Activated CD4-positive, alpha-beta T cell treated with anti-CD3 and anti-CD28 coated beads for 48 hours (primary cell): Measurements from ENCODE around the gene MAN1C1.

Source experiments
- DNase-seq: peaks from one replicate; pipeline ENCODE4 v3.0.0-alpha.2; 2020

Gene MAN1C1

DNA sequence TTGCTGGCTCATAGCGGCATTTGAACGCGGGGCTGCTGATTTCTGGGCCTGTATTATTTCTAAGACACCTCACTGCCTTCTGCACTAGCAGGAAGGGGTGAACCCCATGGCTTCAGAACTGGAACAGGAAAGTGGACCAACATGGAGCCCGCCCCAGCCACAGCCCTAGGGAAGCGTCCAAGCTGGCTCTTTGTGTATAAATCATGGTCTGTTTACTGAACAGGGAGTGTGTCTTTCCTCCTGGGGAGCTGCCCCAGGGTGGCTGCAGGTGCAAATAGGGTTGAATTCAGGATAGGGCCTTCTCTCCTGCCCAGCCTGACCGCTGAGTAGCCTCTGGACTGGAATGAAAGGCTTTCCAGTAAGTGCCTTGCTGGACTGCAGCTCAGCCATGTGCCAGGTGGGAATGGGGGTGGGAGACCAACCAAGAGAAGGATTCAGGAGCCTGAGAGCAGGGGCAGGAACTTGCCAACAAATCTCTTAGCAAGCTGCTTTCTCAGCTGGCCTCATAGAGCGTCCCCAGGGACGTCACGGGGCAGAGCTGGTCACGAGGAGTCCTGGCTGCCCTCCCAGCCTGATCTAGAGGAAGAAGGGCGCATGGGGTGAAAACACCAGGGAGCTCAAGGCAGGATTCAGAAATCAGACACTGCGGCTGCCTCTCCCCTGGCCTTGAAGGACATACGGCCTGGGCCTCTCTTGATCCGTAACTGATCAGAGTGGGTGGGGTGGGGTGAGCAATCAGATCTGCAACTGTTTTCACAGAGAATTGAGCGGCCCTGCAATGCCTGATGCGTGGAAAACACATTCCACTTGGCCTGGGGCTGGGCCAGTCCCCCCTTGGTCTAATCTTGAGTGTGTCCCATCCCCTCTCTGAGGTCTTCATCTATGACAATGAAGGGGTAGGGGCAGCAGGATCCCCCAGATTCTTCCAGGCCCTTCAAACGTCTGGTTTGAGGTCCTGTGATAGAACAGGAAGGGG lies 126.9 kb downstream of the MAN1C1 start:
- DNase-seq: no peak

DNA sequence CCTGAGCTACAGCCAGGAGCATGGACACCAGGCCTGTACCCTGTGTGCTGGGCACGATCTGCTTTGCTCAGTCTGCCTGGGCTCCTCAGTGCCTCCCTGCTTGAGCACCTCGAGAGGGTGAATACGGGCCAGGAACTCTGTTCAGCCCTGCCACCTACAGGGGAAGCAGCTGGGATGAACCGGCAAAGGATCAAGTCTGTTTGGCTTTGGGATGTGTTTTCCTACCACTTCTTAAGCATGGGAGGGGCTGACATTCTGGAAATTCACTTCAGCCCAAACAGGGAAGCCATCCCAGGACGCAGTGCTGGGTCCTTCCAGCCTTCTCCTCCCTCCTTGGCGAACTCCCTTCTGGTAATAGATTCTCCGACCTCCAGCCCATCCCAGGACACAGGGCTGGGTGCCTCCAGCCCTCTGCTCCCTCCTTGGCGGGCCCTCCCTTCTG lies 127.6 kb downstream of the MAN1C1 start:
- no peak for DNase-seq

DNA sequence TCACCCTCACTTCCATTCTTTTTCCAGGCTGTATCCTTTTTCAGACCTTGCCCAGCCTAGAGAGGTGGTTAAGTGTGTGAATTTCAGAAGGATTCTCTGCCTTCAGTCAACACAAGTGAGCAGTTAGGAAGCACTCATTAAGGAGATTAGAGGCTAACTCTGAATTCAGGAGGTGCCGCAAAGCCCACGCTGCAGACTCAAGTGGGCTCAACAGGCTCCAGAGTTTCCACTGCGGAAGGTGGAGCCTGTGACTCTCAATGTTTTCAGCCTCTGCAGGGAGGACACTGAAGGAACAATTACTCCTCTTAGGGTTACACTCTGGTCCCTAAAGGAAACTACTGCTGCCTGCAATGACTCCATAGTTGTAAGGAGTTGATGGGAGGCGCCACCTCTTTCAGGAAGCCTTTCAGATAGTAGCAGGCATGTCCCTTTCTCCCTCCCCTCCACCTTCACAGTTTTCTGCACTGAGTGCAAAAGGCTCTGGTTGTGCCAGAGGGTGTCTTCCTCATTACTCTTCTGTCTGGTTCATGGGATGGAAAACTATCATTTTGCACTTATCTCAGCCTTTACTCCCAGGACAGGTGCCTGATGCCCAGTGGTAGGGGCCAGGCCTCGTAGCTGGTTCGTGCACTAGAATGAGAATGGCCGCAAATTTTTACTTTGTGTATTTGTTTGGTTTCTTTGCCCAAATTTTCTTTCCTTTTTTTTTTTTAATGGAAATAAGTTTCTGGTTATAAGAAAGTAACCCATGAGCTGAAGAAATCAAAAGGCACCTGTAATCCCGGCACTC lies 128.2 kb downstream of the MAN1C1 start:
- DNase-seq: no peak

DNA sequence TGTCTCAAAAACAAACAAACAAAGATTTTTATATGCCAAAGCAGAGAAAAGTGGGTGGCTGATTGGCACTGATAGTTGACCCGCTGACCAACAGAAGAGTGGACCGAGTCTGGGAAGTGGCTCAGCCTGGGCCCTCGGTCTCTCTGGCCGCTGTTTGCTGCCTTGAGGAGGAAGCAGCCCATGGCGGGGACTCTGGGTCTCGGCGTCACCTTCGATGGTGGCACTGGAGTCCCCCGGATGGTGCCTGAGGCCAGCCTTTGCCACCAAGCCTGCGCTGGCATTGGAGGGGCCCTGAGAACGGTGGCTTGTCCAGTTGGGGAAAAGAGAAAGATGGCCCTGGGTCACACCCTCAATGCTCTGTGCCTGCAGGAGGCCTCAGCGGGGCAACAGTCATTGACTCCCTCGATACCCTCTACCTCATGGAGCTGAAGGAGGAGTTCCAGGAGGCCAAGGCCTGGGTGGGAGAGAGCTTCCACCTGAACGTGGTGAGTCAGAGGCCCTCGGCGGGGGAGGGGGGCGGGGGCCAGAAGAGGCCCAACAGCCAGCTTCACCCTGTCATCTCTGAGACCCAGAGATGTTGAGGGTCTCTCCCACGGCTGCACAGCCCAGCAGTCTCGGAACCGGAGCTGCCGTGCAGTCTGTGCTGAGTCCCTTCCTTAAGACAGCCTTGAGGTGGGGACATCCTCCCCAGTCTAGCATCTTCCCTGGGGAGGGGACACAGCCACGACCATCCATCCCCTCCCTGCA lies 129.9 kb downstream of the MAN1C1 start:
- DNase-seq: no peak

DNA sequence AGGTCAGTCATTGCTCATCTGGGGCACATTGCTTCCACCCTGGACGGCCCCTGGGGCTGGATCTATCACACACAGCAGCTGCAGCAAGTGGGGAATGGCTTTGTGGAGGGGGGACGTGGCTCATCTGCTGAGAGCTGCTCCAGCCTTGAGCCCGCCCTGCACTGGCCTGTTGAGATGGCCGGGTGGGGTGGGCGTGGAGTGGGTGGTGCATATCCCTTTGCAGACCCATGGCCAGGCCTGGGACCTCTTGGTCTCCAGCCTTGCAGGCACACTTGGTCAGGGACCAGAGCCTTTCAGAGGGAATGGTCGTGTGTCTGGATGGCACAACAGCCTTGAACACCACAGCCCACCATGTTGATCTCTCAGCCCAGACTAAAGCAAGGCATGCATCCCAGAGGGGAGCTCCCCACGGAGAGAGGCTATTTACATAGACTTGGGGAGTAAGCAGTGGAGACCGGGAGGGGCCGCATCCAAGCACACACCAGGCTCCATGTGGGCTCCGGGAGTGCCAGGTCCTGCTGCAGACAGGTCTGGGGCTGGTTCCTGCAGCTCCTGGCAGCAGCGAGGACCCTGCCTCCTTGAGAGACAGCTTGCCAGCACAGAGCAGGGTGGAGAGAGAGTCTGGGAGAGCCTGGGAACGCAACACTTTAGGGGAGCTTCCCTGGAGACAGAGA lies 130.6 kb downstream of the MAN1C1 start:
- no peak for DNase-seq

DNA sequence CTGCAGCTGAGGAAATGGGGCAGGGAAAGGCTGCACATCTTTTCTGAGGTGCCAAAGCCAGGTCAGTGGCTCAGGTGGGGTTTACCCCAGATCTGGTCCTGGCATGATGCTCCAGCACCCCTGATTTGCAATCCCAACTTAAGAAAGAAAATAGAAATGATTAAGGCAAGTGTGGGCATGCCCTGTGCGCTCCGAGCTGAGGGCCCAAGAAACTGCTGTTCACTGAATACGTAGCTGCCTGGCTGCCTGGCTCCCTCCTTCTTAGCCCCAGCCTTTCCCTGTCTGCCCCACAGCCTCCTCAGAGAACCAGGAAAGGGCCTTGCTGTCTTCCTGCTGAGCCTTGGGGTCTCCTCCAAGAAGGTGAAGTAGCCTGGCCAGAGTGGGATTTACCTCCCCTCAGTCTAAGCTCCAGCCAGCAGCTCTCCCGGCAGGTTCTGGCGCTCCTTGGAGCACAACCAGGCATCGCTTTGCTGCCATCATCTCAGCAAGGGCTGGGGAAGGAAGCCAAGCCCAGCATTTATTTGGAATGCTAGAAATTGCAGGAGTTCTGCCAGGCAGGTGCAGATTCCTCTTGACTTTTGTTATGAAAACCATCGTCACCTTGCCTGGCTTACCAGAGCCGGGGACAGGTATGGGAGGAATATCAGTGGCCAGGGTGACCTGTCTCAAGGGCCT lies 132.1 kb downstream of the MAN1C1 start:
- DNase-seq: no peak

DNA sequence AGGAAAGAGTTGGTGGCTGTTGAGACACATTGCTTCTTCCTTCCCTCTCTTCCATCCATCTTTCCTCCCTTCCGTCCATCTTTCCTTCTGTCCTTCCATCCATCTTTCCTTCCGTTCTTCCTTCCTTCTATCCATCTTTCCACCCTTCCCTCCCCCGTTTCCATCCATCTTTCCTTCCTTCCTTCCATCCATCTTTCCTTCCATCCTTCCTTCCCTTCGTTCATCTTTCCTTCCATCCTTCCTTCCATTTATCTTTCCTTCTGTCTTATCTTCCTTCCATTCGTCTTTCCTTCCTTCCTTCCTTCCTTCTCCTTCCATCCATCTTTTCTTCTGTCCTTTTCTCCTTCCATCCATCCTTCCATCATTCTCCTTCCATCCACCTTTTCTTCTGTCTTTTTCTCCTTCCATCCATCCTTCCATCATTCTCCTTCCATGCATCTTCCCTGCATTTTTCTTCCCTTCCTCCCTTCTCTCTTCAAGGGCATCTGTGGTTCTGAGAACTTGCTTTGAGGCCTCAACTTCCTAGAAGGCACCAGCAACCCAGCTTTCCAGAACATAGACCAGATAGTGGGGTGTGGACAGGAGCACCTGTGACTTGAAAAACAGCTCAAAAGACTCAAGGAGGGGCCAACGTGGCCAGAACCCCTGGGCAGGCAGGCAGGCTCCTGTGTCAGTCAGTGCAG lies 134.5 kb downstream of the MAN1C1 start:
- DNase-seq: no peak

DNA sequence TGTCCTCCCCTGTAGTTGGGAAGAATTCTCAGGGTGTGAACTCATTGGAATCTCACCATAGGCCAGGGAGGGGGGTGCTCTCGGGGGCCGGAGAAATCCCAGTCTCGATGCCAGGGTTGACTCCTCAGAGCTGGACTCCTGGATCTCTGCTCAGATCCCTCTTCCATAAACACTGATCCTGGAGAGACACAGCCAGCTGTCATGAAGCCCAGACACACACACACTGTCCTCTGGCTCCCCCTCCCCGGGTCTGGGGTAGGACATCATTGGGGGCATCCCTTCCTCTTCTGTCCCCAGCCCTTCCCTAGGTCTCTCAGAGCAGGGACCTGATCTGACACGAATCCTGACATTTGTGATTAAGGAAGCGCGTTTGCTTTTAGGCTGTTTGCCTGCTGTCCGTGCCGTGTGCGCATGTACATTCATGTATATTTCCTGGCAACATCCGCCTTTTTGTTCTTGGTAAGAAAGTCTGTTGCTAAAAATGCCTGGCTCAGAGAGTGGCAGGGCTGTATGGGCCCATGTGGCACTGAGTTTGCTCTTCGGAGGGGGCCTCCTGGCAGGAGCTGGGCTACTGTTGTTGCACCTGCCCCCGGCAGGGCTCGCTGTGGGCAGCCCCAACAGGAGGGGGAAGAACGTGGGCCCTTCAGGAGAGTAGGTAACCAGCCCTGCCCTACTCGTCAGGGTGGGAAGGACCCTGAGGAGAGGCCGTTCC lies 138.0 kb downstream of the MAN1C1 start:
- DNase-seq: peak; percentile 45

DNA sequence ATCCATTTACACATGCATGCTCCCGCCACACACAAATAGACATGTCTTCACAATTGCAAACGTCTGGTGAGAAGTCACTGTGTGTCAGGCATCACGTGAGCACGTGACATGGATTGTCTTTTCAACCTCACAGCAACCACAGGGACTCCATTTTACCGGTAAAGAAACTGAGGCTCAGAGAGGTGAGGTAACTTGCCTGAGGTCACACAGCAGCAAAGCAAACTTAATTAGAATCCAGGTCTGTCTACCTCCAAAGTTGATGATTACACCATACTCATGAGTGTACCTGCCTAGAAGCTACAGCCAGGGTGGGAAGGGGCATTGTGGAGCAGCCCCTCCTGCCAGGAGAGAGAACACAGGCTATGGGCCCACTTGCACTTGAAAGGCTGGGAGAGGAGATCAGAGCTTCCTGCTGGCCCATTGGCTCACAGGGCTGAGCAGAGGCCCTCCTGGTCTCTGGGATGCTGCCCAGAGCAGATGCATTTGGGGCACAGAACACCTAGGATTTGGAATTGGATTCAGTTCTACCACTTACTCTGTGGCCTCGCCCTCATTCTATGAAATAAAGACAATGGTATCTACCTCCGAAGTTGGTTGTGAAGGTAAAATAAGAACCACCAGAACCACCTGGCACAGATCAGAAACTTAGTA lies 139.0 kb downstream of the MAN1C1 start:
- DNase-seq: no peak

DNA sequence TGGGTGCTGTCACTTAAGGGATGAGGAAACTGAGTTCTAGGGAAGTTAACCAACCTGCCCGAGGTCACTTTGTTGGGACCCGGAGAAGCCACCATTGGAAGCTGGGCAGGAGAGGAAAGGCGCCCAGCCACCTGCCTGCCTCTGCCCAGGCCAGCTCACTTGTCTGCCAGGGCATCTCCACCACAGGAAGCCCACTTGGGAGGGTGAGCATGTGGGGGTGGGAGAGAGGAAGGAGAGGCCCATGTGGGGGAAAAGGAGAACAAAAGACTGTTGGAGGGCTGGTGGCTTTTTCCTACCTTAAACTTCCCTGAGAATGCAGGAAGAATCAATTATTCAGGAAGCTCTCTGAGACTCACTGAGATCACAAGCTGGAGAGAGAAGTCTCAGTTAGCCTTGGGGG lies 139.6 kb downstream of the MAN1C1 start:
- DNase-seq: no peak

DNA sequence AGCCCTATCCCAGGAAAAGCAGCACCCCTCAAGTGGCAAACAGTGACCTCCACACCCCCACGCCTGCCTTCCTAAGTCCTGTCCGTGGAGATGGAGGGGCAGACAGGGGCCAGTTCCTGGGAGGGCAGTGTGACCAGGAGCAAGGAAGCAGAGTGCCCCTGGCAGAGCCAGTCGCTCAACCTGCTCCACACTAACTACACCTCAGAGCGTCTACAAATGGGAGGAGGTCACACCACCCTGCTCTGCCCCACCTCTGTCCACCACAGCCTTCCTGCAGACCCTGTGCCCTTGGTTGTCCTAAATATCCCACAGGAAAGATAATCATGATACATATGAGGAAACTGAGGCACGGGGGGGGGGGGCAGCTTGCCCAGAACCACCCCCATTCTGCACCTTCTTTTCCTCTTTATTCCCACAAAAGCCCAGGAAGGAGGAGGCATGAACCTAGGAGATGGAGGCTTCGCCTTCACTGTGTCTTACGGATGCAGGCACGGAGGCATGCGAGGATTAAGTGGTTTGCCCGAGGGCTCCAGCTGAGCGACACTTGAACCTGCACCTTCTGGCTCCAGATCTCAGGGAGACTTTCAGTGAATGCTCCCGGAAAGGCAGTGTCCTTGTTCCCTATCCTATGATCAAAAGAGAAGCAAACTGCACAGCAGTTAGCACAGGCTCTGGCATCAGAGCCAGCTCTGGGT lies 140.7 kb downstream of the MAN1C1 start:
- no peak for DNase-seq

DNA sequence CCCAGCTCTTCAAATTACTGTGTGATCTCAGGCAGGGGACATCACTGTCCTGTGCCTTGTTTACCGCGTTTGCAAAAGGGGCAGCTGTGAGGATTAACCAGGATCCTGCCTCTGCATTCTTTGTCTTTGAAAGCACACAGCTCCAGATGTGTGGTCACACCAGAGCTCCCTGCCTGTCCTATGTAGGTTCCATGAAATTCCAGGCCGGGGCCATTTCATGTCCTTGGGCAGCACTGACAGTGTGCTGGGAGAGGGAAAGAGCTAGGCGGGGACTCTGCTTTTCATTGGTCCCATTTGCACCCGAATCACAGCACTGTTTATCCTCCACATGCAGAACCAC lies 141.2 kb downstream of the MAN1C1 start:
- DNase-seq: no peak

DNA sequence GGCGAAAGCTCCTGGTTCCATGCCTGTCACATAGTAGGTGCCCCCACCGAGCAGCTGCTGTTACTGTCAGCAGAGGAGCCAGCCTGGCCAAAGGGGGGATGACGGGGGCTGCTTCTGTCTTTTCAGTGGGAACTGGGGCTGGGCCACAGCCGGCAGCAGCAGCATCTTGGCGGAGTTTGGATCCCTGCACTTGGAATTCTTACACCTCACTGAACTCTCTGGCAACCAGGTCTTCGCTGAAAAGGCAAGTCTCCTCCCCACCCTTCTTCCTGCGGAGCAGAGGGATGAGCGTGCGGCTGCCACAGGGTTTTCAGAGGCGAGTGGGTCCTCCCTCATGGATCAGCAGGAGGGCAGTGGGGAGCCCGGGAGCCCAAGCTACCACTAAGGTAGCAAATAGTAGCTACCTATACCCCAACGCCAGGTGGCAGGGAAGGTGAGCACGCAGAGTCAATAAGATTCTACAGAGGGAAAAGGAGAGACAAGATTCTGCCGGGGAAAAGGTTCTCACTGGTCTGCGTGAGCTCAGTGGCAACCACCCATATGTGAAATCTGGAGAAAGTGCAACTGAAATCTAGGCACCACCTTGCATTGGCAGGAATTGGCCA lies 142.0 kb downstream of the MAN1C1 start:
- DNase-seq: no peak

DNA sequence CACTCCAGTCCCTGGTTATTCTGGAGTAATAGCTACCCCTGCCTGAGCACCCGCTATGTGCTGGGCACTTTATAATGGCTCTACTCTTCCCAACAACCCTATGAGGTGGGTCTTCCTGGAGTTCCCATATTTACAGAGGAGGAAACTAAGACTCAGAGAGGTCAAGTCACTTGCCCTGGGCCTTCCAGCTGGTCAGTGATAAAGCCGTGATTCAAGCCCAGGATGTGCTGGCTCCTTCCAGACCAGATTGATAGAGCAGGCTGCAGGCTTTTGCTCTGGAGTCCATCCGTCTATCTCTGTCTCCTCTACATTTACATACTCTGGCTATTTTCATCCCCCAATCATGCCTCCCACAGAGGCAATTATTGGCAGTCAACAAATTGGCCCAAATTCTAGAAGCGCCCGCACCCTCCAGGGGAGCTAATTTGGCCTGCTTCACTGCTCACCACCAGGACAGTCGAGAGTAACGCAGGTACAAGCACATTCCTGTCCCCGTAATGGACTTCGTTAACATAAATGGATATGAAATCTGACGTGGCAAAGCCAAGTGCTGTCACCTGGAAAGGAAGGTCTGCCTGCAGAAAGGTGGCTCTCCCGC lies 143.6 kb downstream of the MAN1C1 start:
- no peak for DNase-seq

DNA sequence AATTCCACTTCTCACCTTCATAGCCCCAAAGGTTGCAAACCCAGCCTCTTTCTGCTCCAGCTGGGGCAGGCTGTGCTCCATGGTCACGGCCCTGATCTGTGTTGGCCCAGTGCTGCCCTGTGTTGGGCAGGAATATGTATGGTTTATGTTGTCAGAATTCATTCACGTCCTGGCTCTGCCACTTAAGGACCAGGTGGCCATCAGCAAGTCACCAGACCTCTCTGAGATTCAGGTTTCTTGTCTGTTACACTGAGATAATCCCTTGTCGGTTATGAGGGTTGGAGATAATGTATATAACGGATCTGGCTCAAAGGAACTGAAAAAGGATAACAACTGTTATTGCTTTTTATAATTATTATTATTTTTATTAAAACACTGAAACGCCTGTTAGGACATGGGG lies 144.3 kb downstream of the MAN1C1 start:
- DNase-seq: no peak

DNA sequence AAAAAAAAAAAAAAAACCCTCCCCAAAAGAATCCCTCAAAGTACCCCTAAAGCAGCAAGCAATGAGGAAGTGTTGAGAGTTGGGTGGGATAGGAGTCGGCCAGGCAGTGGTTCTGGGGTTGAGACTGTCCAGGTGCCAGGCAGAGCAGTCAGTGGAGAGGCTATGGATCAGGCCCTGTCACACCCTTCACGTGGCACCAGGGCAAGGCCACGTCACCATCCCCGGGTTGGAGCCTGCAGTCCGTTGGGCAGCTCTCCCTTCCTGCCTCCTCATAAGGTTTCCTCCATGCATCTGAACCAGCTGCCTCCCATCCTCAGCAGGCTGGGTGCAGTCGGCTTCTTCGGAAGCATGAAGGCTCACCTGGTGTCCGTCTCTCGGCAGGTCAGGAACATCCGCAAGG lies 146.9 kb downstream of the MAN1C1 start:
- DNase-seq: no peak

DNA sequence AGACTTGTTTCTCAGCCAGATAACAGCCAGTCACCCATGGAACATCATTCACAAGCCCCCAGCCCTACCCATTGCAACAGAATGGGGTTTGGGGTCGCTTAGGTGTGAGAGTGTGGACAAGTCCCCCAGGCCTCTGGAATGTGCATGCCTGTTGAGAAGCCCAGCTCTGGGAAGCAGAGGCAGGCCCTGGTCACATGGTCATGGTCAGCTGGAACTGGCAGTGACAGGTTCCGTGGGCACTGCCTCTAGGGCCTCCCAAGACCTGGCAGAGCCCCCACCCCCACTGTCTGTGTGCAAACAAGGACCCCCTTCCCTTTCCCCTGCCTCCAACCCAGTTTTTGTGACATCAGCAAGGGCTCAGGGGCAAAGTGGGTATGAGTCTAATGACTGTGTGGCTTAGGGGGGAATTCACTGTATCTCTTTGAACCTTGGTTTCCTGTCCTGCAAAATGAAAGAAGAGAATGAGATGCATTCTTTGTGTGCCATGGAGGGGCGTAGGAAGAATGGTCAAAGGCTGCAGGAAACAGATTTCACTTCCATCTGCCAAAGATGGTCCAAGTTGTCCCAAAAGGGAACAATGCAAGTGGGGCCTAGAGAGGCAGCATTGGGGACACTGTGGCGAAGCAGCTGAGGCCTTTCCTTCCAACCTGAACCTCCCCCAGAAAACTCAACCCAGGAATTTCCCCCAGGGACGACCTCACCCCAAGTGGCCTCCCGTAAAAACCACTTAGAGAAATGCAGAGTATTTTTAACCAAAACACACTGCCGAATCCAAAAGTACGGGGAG lies 148.7 kb downstream of the MAN1C1 start:
- DNase-seq: no peak
